HG03139 (cell line): Measurements from ENCODE around the gene MPDU1.
"Not testable (repeated sequence)": the region's sequence is repeated elsewhere in the genome, so short reads cannot be mapped to it uniquely, and the experiment has no call there.

Experiments
- ATAC-seq: cut with Tn5 transposase; IDR thresholded peaks from one replicate; pipeline ENCODE4 v1.9.1; 2021; ENCODE audit not compliant: unreplicated experiment

MPDU1 gene

DNA sequence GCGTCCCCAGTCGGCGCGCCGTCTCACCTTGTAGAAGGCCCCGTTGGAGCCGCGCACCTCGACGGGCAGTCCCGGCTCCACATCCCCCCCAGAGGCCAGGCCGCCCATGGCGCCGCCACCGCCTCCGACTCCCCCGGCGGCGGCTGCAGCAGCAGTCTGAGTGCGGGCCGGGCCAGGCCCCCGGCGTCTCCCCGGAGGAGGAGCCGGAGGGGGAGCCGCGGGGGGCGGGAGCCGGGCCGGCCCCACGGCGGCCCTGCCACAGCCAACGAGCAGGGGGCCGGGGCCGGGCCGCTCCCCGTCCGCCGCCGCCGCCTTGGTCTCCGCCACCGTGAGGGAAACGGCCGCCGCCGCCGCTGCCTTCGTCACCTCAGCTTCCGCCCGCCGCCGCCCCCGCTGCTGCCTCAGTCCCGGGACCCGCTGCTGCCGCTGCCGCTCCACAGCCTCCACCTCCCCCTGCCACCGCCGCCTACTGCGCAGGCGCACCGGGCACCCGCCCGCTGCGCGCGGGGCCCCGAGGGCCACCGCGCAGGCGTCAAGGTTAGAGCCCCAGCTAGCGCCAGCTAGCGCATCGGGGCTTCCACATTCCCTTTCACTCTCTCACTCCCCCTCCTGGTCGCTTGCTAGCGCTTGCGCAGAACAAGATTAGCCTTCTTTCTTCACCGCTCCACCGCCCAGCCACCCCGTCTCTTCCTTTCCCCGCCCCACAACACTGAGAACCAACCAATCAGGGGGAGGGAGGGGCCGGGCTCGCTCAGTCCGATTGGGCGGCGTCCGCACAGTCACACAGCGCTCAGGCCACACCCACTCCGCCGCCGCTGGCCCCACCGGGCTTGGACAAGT, 31.0 kb downstream of the MPDU1 start, which contains the start of gene FXR2:
FXR2 (minus strand) TSS at position 473 of the 840 bp plus-strand sequence; CDS start at position 108, 365 bp downstream.
- ATAC-seq, result peak; percentile 83

DNA sequence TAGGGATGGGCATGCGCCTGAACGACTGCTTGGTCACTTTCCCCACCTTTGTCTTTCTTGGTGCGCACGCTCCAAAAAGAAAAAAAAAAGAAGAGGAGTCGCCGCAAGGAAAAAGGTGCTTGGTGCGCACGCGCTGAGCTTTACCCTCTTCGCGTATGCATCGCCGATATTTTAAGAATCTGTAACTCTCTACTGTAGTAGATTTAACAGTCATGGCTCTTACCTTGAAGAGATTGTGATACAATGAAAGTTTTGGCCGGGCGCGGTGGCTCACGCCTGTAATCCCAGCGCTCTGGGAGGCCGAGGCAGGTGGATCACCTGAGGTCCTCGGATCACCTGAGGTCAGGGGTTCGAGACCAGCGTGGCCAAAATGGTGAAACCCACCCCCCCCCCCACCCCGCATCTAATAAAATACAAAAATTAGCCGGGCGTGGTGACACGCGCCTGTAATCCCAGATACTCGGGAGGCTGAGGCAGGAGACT, 31.7 kb downstream of the MPDU1 start:
- ATAC-seq, result no peak

DNA sequence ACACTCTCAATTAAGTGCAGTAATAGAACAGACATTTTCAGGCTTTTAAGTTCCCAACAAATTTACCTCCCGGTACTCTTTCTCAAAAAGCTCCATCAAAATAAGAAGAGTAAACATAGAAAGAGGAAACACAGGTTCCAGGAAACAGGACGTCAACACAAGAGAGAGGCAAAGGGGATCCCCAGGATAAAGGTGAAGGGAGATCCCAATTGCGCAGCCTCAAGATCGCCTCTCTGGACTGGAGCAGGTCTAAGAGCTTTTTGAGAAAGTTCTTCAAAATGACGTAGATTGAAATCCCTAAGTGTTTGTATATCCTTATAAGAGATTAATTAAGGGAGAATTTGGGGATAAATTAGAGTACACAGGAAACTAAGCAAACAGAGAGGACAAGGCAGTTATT, 35.0 kb downstream of the MPDU1 start:
- ATAC-seq, result no peak

- no peak for ATAC-seq
These were observed 37.2 kb downstream of the MPDU1 start for GRCh38 chr17:7620835-7621234.

DNA sequence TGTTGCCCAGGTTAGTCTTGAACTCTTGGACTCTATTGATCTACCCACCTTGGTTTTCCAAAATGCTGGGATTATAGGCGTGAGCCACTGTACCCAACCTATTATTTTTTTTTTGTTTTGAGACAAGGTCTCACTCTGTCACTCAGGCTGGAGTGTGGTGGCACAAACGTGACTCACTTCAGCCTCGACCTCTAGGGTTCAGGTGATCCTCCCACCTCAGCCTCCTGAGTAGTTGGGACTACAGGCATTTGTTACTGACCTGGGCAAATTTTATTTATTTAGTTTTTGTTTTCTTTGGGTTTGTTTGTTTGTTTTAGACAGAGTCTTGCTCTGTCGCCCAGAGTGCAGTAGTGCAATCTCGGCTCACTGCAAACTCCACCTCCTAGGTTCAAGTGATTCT, 40.0 kb downstream of the MPDU1 start:
- ATAC-seq, result no peak

DNA sequence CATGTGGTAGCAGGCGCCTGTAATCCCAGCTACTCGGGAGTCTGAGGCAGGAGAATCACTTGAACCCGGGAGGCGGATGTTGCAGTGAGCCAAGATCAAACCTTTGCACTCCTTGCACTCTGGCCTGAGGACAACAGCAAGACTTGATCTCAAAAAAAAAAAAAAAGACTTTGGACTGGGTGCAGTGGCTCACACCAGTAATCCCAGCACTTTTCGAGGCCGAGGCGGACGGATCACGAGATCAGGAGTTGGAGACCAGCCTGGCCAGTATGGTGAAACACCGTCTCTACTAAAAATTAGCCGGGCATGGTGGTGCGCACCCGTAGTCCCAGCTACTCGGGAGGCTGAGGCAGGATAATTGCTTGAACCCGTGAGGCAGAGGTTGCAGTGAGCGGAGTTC, 42.1 kb downstream of the MPDU1 start:
- ATAC-seq, result not testable (repeated sequence)

DNA sequence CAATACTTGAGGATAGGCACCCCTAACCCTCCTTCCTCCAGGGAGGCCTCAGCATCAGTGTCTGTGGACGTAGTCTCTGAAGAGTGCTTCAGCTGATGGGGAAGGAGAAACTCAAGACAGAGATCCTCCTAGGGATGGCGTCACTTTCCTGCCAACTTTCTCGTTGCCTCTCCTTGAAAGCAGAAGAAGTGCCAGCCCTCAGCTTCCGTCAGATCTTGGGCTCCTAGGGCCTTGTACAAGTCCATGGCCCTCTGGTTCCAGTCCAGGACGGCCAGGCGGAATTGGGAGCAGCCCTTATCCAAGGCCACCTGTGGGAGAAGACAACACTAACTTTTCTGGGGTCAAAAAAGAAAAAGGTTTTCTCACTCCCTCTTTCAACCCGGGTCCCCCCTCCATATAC, 42.7 kb downstream of the MPDU1 start:
- ATAC-seq, result no peak

DNA sequence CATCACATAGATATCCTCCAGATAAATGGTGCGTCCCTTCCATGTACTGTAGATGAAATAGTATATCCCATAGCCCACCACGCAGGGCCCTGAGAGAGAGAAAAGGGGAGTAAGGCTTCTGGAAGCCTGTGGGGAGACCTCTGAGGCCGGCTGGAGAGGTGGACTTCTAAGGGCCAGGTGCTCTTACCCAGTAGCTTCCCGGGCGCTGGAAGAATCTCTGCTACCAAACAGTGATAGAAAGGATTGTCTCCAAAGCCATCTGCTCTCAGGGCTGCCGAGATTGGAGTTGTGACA, 43.3 kb downstream of the MPDU1 start:
- ATAC-seq, result no peak

DNA sequence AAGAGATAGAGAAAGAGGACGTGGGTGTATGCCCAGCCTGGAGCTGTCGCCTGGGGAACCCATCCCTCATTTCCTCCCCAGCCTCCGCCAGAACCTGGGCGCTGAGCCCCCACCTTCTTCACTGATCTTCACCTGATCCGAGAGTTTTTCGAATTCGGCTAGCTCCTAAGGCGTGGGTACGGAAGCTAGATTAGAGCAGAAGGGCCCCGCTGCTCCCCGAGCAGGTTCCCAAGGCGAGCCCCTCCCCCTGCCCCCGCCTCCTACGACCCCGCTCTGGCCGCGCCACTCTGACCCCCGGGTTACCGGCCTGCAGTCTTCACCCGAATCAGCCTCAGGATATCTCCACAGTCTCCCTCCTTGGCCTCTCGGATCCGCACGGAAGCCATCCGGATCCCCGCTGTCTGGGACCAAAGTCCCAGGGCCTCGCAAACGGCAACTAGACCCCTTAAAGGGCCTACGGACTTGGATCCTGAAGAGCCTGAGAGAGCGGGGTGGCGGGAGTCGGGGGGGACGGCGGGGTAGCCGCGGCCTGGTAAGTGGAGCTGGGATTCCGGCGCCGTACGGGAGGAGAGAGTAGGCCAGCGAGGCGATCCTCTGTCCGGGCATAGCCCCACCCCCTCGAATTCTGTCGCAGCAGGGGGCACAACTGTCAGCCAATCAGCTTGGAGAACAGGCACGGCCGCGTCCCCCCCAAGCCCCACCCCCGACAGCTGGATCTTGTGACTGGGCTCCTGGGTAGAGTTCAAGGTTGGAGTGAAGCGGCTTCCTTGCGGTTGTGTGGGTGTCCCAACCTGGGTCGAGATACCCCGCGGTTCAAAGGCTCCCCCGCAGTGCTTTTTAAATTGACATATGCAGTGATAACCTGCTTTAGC, 43.8 kb downstream of the MPDU1 start, which contains the start of gene SAT2:
SAT2 (minus strand) TSS at position 572 of the 872 bp plus-strand sequence; CDS start at position 386, 186 bp downstream.
- ATAC-seq, result peak; percentile 67

GRCh38 chr17:7629939-7630571, 46.4 kb downstream of the MPDU1 start, which contains the start of gene SHBG:
Gene SHBG (plus strand): TSS chr17:7630135. CDS start chr17:7630173, 38 bp downstream.
- no peak for ATAC-seq

GRCh38 chr17:7631398-7632380, 48.0 kb downstream of the MPDU1 start:
- ATAC-seq, result no peak

- no peak for ATAC-seq
These were observed 48.8 kb downstream of the MPDU1 start for GRCh38 chr17:7632492-7632894.

DNA sequence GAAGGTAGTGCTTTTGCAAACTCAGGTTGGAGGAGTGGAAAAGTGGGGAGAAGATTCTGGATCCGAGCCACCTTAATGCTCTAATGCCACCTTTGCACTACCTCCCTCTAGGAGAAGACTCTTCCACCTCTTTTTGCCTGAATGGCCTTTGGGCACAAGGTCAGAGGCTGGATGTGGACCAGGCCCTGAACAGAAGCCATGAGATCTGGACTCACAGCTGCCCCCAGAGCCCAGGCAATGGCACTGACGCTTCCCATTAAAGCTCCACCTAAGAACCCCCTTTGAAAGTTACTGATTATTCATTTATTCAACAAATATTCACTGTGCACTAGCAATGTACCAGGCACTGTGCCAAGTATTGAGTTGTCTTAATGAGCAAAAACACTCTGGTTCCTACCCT, 49.4 kb downstream of the MPDU1 start:
- no peak for ATAC-seq

DNA sequence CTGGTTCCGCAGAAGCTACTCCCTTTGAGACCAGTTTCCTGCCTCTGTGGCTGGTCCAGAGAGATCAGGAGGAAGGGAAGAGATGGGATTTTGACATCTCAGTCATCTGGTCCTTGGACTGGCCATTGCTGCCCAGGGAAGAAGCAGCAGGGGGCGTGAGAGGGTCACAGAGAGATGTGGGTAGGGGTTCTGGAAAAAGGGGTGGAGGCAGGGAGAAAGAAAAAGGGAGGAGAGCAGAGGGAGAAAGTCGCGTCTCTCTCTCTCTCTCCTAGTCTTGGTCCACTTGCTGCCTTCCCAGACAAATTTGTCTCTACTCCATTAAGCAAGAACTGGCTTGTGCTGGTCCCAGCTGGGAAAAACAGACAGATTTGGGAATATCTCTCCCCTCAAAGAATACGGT, 50.7 kb downstream of the MPDU1 start:
- no peak for ATAC-seq

- no peak for ATAC-seq
These were observed 52.5 kb downstream of the MPDU1 start for GRCh38 chr17:7636163-7636562.
